GM18870 (cell line): ENCODE measurements around the gene SYN1.

Experiments
- ATAC-seq: cut with Tn5 transposase; IDR thresholded peaks from one replicate; pipeline ENCODE4 v1.9.1; 2021; ENCODE audit warnings: moderate library complexity; ENCODE audit not compliant: unreplicated experiment

SYN1 gene

DNA sequence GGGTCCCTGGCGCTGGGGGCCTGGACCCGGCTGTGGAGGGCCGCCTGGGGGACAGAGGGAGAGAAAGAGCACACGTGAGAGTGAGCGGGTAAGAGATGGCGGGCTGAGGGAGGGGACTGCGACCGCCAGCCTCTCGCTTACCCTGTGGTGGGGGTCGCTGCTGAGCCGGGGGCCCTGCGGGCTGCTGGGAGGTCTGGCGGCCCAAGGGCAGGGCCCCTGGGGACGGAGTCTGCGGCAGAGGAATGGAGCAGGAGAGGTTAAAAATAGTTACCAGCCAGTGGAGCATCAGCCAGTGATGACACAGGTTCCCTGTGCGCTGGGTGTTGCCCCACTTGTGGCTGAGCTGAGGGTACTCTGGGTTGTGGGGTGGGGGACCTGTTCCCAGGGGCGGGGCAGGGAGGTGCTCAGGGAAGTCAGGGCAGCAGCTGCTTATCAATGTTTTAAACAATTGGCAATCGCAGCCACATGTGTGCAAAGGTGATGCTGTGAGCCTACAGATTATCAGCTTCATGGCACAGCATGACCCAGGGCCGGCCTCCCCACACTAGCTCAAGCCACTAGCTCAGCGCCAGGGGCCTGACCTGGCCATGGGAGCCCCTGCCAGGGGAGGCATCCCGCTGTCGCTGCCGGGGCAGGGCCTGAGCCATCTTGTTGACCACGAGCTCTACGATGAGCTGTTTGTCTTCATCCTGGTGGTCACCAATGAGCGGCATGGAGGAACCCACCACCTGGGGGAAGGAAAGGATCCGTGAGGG, 44.9 kb downstream of the SYN1 start:
- no peak for ATAC-seq

DNA sequence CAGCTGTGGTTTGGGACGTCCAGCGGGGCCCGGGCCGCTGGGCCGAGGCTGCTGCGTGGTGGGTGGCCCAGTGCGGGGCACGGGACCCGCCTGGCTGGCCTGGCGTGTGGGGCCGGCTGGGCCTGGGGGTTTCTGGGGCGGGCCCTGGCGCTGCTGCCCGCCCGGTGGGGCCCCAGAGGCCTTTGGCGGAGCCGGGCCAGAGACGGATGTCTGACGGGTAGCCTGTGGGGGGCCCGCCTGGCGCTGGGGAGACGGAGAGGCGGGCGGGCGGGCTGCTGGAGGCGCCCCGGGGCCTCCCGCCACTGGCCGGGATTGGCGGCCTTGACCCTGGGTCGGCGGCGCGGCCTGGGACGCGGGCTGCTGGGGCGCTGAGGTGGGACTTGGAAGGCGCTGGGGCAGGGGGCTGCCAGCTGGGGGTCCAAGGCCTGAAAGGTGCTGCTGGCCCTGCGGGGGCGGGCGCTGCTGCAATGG, 45.5 kb downstream of the SYN1 start:
- ATAC-seq = no peak

DNA sequence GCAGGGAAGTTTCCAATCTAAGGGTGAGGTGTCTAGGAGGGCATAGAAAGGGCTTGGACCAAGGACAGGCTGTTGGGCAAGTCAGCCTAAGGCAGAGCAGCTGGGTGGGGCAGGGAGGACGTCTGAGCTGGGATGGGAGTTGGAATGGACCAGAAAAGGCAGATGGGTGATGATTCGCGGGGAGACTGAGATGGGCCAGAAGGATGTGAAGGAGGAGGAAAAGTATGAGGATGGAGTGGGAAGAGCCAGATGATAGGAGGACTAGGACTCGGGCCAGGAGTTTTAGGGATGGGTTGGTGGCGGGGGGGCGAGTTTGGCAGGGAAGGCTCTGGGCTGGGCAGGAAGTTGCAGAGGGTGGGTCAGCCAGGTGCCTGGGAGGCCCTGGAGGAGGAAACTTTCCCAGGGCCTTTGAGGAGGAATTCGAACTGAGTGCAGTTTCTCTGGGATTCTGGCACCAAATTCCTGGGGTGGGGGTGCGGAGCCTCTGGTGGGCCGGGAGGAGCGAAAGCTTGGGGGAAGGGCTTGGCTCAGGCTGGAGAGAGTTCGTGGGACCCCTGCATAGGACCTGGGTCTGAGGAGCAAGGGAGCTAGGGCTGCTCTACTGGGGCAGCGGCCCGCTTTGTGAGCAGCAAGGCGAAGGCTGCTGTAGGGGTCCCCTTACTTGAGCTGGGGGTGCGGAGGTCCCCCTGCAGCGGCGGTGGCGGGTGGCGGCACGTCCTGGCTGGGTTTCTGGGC, 46.1 kb downstream of the SYN1 start:
- no peak for ATAC-seq

DNA sequence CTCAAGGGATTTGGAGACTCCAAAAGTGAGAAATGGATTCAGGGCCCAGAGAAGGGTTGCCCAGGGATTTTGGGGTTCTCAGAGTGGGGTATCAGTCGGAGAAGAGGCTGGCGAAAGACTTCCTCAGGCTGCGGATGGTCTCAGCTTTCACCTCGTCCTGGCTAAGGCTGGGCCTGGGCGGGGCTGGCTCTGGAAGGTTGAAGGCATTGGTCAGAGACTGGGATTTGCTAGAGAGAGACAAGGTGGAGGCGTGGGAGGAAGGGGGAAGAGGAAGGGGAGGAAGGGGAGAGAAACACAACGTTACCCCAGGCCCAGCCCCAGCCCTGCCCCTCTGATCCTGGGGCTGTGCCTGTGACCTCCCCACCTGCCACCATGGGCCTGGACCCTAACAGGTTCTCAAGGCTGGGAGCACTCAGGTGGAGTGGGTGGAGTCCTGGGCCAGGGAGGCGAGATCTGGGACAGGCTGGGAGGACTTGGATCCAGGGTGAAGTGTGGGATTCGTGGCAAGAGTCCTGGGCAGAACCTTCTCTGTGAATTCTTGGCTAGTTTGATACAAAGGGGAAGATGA, 46.8 kb downstream of the SYN1 start:
- ATAC-seq = no peak

DNA sequence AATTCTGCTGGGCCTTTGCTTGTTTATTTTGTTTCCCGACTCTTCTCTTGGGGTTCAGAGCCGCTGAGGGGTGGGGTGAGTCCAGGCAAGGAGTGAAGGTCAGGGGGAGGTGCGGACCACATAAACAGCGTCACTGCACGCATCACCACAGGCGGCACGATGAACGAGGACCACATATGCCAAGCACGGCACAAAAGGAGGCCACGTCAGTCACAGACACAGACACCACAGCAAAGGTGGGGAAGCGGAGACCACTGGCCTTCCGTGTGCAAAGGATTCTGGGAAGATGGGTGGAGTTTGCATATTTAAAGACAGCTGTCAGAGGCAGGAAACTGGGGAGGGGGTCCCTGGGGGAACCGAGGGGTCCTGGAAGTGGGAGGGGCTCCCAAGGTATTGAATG, 47.8 kb downstream of the SYN1 start:
- no peak for ATAC-seq

DNA sequence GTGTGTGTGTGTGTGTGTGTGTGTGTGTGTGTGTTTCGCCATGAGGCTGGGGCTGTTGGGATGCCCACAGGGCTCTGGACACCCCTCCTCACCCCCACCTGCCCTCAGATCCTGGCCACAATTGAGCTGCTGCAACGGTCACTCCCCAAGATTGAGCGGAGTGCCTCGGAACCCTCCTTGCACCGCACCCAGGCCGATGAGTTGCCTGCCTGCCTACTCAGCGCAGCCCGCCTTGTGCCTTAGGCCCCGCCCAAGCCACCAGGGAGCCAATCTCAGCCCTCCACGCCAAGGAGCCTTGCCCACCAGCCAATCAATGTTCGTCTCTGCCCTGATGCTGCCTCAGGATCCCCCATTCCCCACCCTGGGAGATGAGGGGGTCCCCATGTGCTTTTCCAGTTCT, 48.4 kb downstream of the SYN1 start:
- ATAC-seq = no peak

DNA sequence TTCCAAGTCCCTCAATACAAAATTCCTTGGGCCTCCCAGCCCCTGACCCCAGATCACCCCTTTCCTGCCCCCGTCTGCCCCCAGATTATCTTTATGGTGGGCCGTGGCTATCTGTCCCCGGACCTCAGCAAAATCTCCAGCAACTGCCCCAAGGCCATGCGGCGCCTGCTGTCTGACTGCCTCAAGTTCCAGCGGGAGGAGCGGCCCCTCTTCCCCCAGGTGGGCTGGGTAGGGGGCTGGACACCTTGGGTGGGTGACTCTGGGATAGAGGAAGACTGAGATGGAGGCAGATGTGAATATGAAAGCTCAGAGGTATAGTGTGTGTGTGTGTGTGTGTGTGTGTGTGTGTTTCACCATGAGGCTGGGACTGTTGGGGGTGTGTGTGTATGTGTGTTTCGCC, 48.9 kb downstream of the SYN1 start:
- no peak for ATAC-seq

DNA sequence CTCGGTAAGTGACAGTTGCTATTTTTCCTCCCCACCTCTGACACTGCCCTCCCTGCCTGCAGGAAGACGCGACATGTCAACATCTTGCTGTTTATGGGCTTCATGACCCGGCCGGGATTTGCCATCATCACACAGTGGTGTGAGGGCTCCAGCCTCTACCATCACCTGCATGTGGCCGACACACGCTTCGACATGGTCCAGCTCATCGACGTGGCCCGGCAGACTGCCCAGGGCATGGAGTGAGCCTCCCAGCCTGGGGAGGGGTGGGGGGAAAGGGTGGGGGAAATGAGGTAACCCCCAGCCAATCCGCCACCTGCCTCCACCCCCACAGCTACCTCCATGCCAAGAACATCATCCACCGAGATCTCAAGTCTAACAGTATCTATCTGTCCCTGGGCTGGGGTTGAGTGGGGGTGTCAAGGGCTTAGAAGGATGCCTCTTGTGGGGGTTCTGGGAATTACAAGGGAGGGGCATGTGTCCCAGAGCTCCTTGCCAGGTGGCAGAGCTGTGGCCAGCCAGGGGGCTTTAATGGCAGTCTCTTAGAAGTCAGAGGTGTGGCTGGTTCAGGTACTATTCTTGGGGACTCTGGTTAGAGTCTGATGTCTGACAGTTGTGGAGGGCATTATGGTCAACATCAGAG, 50.9 kb downstream of the SYN1 start:
- ATAC-seq = no peak

DNA sequence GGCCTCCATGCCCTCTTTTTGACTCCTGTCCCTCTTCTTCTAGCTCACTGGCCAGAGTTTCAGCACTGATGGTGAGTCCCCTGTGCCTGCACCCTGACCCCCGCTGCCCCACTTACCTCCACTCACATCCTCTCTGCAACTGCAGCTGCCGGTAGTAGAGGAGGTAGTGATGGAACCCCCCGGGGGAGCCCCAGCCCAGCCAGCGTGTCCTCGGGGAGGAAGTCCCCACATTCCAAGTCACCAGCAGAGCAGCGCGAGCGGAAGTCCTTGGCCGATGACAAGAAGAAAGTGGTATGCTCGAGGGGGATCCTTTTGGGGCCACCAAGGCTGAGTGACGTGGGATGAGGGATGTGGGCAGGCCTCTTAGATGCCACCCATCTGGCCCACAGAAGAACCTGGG, 52.8 kb downstream of the SYN1 start:
- no peak for ATAC-seq

DNA sequence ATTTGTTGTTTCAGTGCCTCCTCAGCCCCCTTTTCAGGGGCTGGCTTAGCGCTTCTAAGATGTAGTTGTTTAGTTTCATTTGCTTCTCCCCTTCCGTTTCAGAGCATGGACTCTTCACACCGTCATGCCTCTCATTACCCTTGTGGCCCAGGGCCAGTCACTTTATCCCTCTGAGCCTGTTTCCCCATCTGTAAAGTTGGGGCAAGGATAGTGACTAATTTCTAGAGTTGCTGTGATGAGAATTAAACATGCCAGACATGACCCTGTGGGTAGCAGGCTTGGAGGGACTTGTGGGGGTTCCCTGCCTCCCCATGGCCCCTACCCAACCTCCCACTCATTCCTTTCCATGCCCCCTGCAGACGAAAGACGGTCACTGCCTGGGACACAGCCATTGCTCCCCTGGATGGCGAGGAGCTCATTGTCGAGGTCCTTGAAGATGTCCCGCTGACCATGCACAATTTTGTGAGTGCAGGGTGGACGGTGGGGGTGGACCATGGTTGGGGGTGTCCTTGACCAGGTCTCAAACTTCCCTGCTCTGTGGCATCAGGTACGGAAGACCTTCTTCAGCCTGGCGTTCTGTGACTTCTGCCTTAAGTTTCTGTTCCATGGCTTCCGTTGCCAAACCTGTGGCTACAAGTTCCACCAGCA, 55.1 kb downstream of the SYN1 start:
- no peak for ATAC-seq

DNA sequence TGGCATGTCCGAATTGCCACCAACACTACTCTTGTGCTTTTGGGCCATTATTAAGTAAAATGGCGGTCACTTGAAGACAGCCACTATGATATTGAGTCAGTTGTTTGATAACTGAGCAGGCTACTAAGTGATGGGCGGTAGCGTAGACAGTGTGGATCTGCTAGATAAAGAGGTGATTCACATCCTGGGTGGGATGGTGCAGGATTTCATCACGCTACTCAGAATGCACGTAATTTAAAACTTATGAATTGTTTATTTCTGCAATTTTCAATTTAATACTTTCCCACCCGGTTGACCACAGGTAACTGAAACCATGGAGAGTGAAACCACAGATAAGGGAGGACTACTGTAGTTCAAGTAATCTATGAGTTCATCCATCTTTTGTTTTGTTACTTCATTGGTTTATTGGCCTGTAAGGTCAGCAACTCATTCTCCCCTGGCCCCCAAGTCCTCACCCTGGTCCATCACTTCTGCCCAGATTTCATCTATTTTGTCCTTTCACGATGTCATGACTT, 55.8 kb downstream of the SYN1 start:
- ATAC-seq = no peak

DNA sequence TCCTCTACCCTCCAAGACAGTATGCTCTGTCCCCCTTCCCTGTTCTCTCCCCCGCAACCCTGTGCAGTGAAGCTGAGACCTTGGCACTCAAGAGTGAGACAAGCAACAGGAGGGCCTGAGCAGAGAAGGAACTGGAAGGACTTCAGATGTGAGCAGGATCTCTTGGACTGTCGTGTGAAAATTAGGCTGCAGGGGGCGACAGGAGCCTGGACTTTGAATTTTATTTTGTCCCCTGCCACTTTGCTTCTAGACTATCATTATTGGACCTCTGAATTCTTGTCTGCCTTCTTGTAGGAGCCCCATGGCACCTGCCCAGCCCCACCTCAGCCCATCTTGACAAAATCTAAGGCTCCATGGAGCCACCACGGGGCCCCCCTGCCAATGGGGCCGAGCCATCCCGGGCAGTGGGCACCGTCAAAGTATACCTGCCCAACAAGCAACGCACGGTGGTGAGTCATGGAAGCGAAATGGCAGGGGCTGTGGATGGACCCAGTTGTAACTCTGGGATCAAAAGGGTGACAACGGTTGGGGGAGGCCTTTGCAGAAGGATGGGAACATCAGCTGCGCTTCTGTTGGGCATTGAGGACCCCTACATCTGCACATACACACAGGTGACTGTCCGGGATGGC, 56.9 kb downstream of the SYN1 start:
- no peak for ATAC-seq

DNA sequence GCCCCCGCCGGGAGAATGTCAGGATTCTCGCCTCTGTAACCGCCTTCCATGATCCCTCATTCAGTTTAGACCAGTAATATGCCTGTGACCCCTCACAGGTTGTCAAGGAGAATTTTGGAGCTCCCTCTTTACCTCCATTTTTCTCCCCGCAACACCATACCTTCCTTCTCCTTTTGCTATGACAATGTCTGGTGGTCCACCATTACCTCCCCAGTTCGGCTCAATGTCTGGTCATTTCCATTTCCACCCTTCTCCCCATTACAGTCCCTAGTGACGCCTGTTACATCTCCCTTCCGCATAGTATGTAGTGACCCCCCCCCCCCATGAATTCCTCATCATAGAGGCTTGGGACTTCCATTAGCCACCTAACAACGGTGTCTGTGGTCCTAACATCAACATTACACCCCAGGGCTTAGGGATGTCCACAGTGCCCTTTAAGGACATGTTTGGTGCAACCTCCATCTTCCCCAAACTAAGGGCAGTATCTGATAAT, 58.0 kb downstream of the SYN1 start:
- ATAC-seq = no peak

DNA sequence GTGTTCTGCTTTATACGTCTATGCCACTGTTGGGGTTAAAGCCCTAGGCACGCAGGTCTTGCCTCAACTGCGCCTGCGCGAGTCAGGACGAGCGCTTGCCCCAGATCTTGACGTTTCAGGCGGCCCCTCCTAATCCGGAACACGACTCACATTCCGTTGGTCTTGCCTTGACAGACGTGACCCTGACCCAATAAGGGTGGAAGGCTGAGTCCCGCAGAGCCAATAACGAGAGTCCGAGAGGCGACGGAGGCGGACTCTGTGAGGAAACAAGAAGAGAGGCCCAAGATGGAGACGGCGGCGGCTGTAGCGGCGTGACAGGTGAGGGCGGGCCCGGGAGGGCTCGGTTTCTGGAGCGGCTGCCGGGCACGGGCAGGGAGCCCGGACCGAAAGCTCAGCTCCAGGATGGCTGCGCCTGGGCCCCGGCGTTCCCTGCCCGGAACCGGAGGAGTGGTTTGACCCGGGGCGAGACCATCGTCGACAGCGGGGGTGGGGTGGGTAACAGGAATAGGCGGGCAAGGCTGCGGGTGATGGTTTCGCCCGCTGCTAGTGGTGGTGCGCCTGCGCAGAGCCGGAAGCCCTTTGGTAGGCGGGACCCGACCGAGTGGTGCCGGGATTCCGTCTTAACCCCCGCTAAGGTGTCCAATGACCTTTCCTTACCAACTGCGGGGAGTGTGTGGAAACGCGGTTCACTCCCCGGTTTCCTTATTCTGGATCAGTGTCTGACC, 58.6 kb downstream of the SYN1 start, which contains the start of gene ARAF:
TSS of gene ARAF (plus strand) at position 272 of the 725 bp plus-strand sequence. CDS start 1,763 bp downstream, outside the sequence.
- peak; percentile 88 for ATAC-seq

DNA sequence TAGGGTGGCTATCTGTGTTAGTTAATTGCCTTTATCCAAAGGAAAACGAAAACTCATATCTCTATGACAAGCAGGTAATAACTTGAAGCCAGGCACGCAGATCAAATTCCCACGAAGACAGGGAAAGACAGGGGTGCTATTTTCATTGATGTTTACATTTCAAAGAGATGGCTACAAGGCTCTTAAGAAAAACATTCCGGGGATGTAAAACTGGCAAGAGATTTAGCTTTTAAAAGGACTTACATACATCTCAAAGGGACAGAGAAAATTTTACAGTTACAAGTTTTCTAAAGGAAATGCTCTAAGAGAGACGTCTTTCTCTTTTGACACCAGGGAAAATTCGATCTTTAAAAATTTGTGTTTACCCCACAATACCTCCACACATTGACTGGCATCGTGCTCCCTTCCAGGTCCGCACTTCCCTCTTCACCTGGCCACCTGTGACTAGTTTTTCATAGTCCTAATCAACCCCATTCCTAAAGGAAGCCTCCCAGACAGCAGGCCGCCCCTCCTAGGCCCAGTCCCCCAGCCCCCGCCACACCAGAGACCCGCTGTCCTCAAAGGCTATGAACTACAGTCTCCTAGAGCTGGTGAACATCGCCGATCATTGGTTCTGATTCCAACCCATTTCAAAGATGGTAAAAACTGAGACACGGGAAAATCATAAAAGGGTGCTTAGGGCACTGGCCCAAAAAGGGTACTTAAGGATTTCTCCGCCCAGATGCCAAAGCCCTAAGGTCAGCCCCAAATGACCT, 59.3 kb downstream of the SYN1 start:
- no peak for ATAC-seq

DNA sequence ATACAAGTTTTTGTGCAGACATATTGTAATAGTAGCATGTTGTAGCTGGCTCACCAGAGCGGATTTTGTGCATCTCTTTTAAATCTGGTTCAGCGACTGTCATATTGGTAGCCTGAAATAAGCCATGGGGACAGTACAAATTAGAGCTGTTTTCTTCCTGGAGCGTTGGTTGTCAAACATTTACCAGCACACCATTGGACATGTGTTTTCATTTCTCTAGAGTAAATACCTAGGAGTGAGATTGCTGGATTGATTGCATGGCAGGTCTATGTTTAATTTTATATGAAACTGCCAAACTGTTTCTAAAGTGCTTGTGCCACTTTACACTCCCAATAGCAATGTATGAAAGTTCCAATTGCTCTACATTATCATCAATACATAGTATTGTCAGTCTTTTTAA, 61.2 kb downstream of the SYN1 start:
- no peak for ATAC-seq

DNA sequence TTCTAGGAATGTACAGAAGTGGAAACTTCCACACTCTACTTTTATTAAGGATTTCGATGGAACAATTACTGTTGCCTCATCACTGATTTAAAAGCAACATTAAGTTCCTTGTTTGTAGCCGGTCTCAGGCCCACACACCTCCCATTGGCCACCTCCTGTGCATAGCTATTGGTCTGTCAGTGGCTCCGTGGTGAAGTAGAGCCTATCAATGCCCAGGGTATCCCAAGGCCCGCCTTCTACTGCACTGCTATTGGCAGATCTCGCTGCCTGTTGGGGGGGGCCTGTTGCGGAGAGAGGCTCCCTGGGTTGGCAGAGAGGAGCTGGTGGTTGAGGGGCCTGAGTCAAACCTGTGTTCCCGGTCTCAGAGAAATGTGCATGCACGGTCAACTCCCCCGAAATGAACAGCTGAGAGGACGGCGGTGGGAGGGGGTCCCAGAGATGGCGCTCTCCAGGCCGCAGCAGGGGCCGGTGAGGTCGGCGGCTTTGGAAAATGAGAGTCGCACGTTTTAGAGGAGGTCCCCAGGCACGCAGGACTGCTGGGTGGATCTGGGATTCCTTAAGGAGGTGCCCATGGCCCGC, 63.5 kb downstream of the SYN1 start:
- ATAC-seq = peak; percentile 75

DNA sequence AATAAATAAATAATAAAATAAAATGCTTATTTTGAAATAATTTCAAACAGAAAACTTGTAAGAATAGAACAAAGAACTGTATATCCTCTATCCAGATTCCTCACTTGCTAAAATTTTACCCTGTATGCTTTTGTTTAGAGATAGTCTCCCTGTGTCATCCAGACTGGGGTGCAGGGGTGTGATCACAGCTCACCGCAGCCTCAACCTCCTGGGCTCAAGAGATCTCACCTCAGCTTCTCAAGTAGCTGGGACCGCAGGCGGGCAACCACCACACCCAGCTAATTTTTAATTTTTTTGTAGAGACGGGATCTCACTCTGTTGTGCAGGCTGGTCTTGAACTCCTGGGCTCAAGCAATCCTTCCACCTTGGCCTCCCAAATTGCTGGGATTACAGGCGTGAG, 76.2 kb downstream of the SYN1 start:
- ATAC-seq = no peak
